C4-2B (cell line): ENCODE data around the gene TDRD9.

Experiments used
- ZFX ChIP-seq: fragments of 450-650 bp; IDR thresholded peaks from 2 replicates; pipeline ENCODE4 v1.6.1; 2017
- TF ChIP-seq, protein P1 (sequence below): fragments of 450-650 bp; conservative IDR thresholded peaks from 2 replicates; pipeline ENCODE4 v1.5.1; 2017; ENCODE audit warnings: mild to moderate bottlenecking

DNA sequence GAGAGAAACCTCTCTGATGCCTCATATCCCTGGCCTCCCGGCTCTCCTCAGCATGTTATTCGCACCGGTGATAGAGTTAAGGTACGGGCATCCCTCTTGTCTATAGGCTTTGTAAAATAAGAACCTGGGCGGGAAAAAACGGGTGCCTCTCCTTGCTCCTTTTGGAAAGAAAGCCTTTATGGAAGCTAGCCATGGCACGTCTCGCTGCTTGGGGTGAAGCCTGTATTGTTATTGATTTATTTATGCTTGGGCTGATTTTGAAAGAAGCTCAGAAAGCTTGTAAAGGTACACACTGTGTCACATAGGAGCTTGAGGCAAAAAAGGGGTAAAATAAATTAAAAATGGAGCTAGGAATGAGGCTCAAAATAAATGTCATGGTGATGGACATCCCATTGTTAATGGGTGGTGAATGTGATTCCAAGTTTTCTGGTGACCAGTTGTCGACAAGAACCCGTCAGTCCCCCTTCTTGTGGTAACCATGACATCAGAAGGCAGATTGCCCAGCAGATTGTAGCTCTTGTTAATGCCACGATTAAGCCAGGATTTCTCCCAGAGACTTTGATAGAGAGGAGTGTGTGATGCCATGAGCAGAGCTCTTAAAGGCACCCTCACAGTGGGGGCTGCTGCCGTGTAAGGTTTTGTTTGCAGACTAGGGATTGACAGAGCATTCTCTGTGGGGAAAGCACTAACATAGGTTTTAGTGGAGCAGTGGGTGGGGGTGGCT lies 106.9 kb downstream of the TDRD9 start:
- TF ChIP-seq, protein P1, sequence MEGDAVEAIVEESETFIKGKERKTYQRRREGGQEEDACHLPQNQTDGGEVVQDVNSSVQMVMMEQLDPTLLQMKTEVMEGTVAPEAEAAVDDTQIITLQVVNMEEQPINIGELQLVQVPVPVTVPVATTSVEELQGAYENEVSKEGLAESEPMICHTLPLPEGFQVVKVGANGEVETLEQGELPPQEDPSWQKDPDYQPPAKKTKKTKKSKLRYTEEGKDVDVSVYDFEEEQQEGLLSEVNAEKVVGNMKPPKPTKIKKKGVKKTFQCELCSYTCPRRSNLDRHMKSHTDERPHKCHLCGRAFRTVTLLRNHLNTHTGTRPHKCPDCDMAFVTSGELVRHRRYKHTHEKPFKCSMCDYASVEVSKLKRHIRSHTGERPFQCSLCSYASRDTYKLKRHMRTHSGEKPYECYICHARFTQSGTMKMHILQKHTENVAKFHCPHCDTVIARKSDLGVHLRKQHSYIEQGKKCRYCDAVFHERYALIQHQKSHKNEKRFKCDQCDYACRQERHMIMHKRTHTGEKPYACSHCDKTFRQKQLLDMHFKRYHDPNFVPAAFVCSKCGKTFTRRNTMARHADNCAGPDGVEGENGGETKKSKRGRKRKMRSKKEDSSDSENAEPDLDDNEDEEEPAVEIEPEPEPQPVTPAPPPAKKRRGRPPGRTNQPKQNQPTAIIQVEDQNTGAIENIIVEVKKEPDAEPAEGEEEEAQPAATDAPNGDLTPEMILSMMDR, result no peak
- no peak for TF ChIP-seq ZFX
